H1 (cell line): ENCODE measurements around the gene UTRN. TPM values are rescaled to one million over a fixed set of nuclear protein-coding genes. Genes with fewer than 3 reads are reported as not detected.

ENCODE experiments used
- CTCF ChIA-PET: fragments of 300-600 bp; sonication (Branson Sonifier 250); formaldehyde crosslinking; loops from one replicate; lab custom pipeline; 2021; ENCODE audit not compliant: partially characterized antibody; lab: Charles Lee
- POLR2A ChIA-PET: fragments of 300-600 bp; sonication (Branson Sonifier 250); formaldehyde crosslinking; loops from one replicate; lab custom pipeline; 2021; ENCODE audit warnings: inconsistent platforms; ENCODE audit not compliant: partially characterized antibody; lab: Charles Lee
- DNase-seq, 2 experiments: peaks; one replicate each; pipeline versions ENCODE4 v3.0.0 to v3.0.0-alpha.2; 2010 to 2022; ENCODE audit warnings: low spot score in 2 of 2, low read depth in 1 of 2, mixed read lengths in 1 of 2
- FAIRE-seq: peaks from 2 replicates; lab custom pipeline; 2011; peaks lifted over from hg19 to GRCh38; lab: Jason Lieb, UNC
- H2AFZ ChIP-seq: 2 replicates; pipeline ENCODE4 v1.8.1; 2012; ENCODE audit warnings: low read length, inconsistent platforms
- H2AK5ac ChIP-seq: 2 replicates; pipeline ENCODE4 v1.6.1; 2013; ENCODE audit warnings: low read depth, low read length
- H2BK120ac ChIP-seq: replicated peaks from 2 replicates; pipeline ENCODE3; 2013; ENCODE audit warnings: low read depth, low read length, inconsistent platforms
- H2BK12ac ChIP-seq: 2 replicates; pipeline ENCODE4 v1.6.1; 2013; ENCODE audit warnings: low read depth, low read length
- H2BK15ac ChIP-seq: 2 replicates; pipeline ENCODE4 v1.6.1; 2013; ENCODE audit warnings: low read length
- H2BK20ac ChIP-seq: 2 replicates; pipeline ENCODE4 v1.6.1; 2013; ENCODE audit warnings: low read length
- H2BK5ac ChIP-seq: 2 replicates; pipeline ENCODE4 v1.6.1; 2013; ENCODE audit warnings: low read depth, low read length
- H3K14ac ChIP-seq: 2 replicates; pipeline ENCODE4 v1.6.1; 2013; ENCODE audit warnings: inconsistent platforms; ENCODE audit not compliant: insufficient read length
- H3K18ac ChIP-seq: 2 replicates; pipeline ENCODE4 v1.6.1; 2013; ENCODE audit warnings: low read length; ENCODE audit errors: extremely low read depth
- H3K23ac ChIP-seq: 2 replicates; pipeline ENCODE4 v1.6.1; 2013; ENCODE audit warnings: inconsistent platforms; ENCODE audit not compliant: insufficient read length
- H3K23me2 ChIP-seq: 2 replicates; pipeline ENCODE4 v1.6.1; 2013; ENCODE audit warnings: low read depth, low read length
- H3K27ac ChIP-seq: 2 replicates; pipeline ENCODE4 v1.6.1; 2011; ENCODE audit warnings: low read depth, low read length, inconsistent platforms
- H3K27me3 ChIP-seq, 4 experiments: replicated peaks in 1 of 4; 1 replicate in 1 of 4; 2 replicates in 3 of 4; pipeline versions ENCODE4 v1.6.1 to v1.8.1; 2011 to 2013; ENCODE audit warnings: low read length in 3 of 4, mild to moderate bottlenecking in 3 of 4, inconsistent platforms in 2 of 4, mixed read lengths in 2 of 4, moderate library complexity in 1 of 4; ENCODE audit not compliant: control insufficient read depth in 3 of 4, insufficient read depth in 3 of 4; ENCODE audit errors: extremely low read depth in 1 of 4
- H3K36me3 ChIP-seq, 4 experiments: 2 replicates each; pipeline versions ENCODE4 v1.6.1 to v1.8.1; 2011 to 2013; ENCODE audit warnings: mild to moderate bottlenecking in 4 of 4, low read length in 3 of 4, moderate library complexity in 2 of 4, control low read depth in 1 of 4, inconsistent platforms in 1 of 4; ENCODE audit not compliant: insufficient read depth in 4 of 4, control insufficient read depth in 2 of 4
- H3K4ac ChIP-seq: replicated peaks from 2 replicates; pipeline ENCODE3; 2013; ENCODE audit warnings: low read length, low read depth, mixed read lengths, inconsistent platforms; ENCODE audit not compliant: insufficient read length
- H3K4me1 ChIP-seq, 4 experiments: replicated peaks in 1 of 4; 1 replicate in 1 of 4; 2 replicates in 3 of 4; pipeline versions ENCODE4 v1.6.1 to v1.8.1; 2011 to 2013; ENCODE audit warnings: low read length in 3 of 4, inconsistent platforms in 2 of 4, mixed read lengths in 1 of 4; ENCODE audit not compliant: insufficient read depth in 4 of 4, control insufficient read depth in 3 of 4
- H3K4me2 ChIP-seq, 2 experiments: 2 replicates each; pipeline versions ENCODE4 v1.6.1 to v1.8.1; 2011 to 2013; ENCODE audit warnings: low read depth in 2 of 2, low read length in 2 of 2, control low read depth in 1 of 2, inconsistent platforms in 1 of 2, mild to moderate bottlenecking in 1 of 2; ENCODE audit not compliant: insufficient read depth in 1 of 2
- H3K4me3 ChIP-seq, 4 experiments: fragments of 200-600, 300-600 bp in 1 of 4; sonication (generic), shearing (Covaris generic), sonication (Bioruptor Twin) in 1 of 4; 2 replicates each; pipeline versions ENCODE4 v1.5.1 to v1.8.1; 2011 to 2016; ENCODE audit warnings: low read length in 4 of 4, low read depth in 3 of 4, control low read depth in 2 of 4, inconsistent platforms in 2 of 4, mild to moderate bottlenecking in 2 of 4, mixed read lengths in 1 of 4, moderate library complexity in 1 of 4; ENCODE audit not compliant: insufficient read depth in 2 of 4; ENCODE audit errors: extremely low read depth in 1 of 4
- H3K56ac ChIP-seq: replicated peaks from 2 replicates; pipeline ENCODE3; 2013; ENCODE audit warnings: low read depth, mild to moderate bottlenecking, mixed read lengths, low read length, inconsistent platforms; ENCODE audit not compliant: insufficient read length
- H3K79me1 ChIP-seq: 2 replicates; pipeline ENCODE4 v1.6.1; 2013; ENCODE audit warnings: low read depth, low read length, control low read depth
- H3K79me2 ChIP-seq, 2 experiments: 2 replicates each; pipeline versions ENCODE4 v1.6.1 to v1.8.1; 2012 to 2013; ENCODE audit warnings: low read length in 2 of 2, mild to moderate bottlenecking in 2 of 2, inconsistent platforms in 1 of 2; ENCODE audit not compliant: insufficient read depth in 2 of 2, control insufficient read depth in 1 of 2
- H3K9ac ChIP-seq, 4 experiments: replicated peaks in 1 of 4; 1 replicate in 1 of 4; 2 replicates in 3 of 4; pipeline versions ENCODE4 v1.6.1 to v1.8.1; 2011 to 2013; ENCODE audit warnings: low read depth in 3 of 4, low read length in 3 of 4, control low read depth in 2 of 4, mild to moderate bottlenecking in 2 of 4, moderate library complexity in 2 of 4, inconsistent platforms in 1 of 4; ENCODE audit errors: extremely low read depth in 1 of 4
- H3K9me3 ChIP-seq, 2 experiments: 2 replicates each; pipeline versions ENCODE4 v1.6.1 to v1.8.1; 2012 to 2013; ENCODE audit warnings: mild to moderate bottlenecking in 2 of 2, moderate library complexity in 2 of 2, control low read depth in 1 of 2, inconsistent platforms in 1 of 2, low read depth in 1 of 2, low read length in 1 of 2, mixed read lengths in 1 of 2; ENCODE audit not compliant: insufficient read depth in 2 of 2
- H4K20me1 ChIP-seq, 2 experiments: replicated peaks in 1 of 2; 2 replicates each; pipeline versions ENCODE3 to v1.8.1; 2011 to 2013; ENCODE audit warnings: inconsistent platforms in 2 of 2, low read length in 2 of 2, mild to moderate bottlenecking in 1 of 2; ENCODE audit not compliant: insufficient read depth in 2 of 2, control insufficient read depth in 1 of 2
- H4K5ac ChIP-seq: 2 replicates; pipeline ENCODE4 v1.6.1; 2013; ENCODE audit warnings: low read length, low read depth, mixed read lengths, inconsistent platforms; ENCODE audit not compliant: insufficient read length
- H4K8ac ChIP-seq: 2 replicates; pipeline ENCODE4 v1.8.0; 2013; ENCODE audit warnings: mild to moderate bottlenecking, moderate library complexity, low read length, inconsistent platforms; ENCODE audit not compliant: insufficient read depth; ENCODE audit errors: extremely low read depth
- H4K91ac ChIP-seq: replicated peaks from 2 replicates; pipeline ENCODE3; 2013; ENCODE audit warnings: low read length, mixed read lengths, inconsistent platforms; ENCODE audit not compliant: insufficient read length
- ATF3 ChIP-seq: IDR thresholded peaks from 2 replicates; pipeline ENCODE4 v1.6.1; 2011; ENCODE audit warnings: low read depth, mild to moderate bottlenecking, low read length; ENCODE audit not compliant: insufficient read depth
- WGBS, 2 experiments: shearing (Covaris generic) in 1 of 2; methylation state at CpG; one replicate each; pipeline versions ENCODE4 v1.1.6 to v1.1.7; 2013 to 2015; ENCODE audit warnings: low lambda C conversion rate in 2 of 2, mixed read lengths in 2 of 2, inconsistent platforms in 1 of 2, low coverage in 1 of 2, missing lambda C conversion rate in 1 of 2; ENCODE audit not compliant: insufficient replicate concordance in 2 of 2, insufficient coverage in 1 of 2, insufficient read length in 1 of 2; ENCODE audit errors: extremely low coverage in 1 of 2, missing lambda C conversion rate in 1 of 2; 5-methylcytosine and 5-hydroxymethylcytosine counted together
- polyA plus RNA-seq, 7 experiments: library from polyadenylated mRNA; depleted of rRNA in 3 of 7; stranded (reverse) in 5 of 7; unstranded in 2 of 7; fragments of >200 nt in 5 of 7; fragments of 200-250 nt in 2 of 7; gene quantifications; 1 replicate in 5 of 7; 2 replicates in 1 of 7; 4 replicates in 1 of 7; pipeline versions ENCODE4 v1.2.1 to v1.2.3, GENCODE V29; 2011 to 2013; ENCODE audit warnings: missing spikeins in 2 of 7, mixed read lengths in 2 of 7
- total RNA-seq: library from RNA; stranded (reverse); fragmentation: NEBNext Ultra II Directional; extraction: Animal tissue kit (Norgen Biotek cat#: 25700); gene quantifications from 2 replicates; pipeline ENCODE4 v1.2.1, GENCODE V29; 2021

Gene UTRN
- total and polyA plus RNA-seq, 2 of the 8 experiments (the other 6 are each of a cell fraction or from before 2014, with no cell fraction given): 25.0 to 112 TPM

GRCh38 chr6:144314562-144314961, 29.4 kb downstream of the UTRN start:
- H3K23me2 ChIP-seq: no peaks in the 10 kb centered on the region
- no peak overlapping the region for H2BK12ac ChIP-seq
- H2BK15ac ChIP-seq: no peak overlapping the region
- no peak for TF ChIP-seq ATF3
- TF ChIP-seq, all 59 proteins: peak for 0
- Histone ChIP-seq H3K18ac (no peak overlapping the region), H2BK120ac (no peak overlapping the region), H3K4ac (no peak overlapping the region), H3K9ac (no peak overlapping the region), H3K4me1 (peaks cover 0 to 3% (median 0%) of the 10 kb centered on the region in 4 experiments; a peak in 1 of 7 replicates), H3K27me3 (no peaks in the 10 kb centered on the region), H4K8ac (no peak overlapping the region), H2AK5ac (no peak overlapping the region), H3K4me3 (no peak overlapping the region), H3K56ac (no peak overlapping the region), H4K5ac (no peak overlapping the region), H2BK20ac (no peak overlapping the region), H3K4me2 (no peak overlapping the region), H4K20me1 (peaks cover 0 to 3% of the 10 kb centered on the region in 2 experiments), H3K9me3 (no peaks in the 10 kb centered on the region), H3K36me3 (no peaks in the 10 kb centered on the region), H3K27ac (no peak overlapping the region), H3K23ac (no peak overlapping the region), H2BK5ac (no peak overlapping the region), H4K91ac (no peak overlapping the region), H3K14ac (no peak overlapping the region), H3K79me1 (no peaks in the 10 kb centered on the region; the same call in 1 of the 2 replicates), H2AFZ (no peak overlapping the region), H3K79me2 (peaks cover 0 to 12% of the 10 kb centered on the region in 2 experiments; a peak in 2 of 4 replicates)
- ChIA-PET CTCF (interaction anchor here (0.7 to 1.4 kb wide), 6 partner anchors 9 to 29 kb away, joined by 3 to 4 read pairs (median 3); no protein-coding TSS in a partner anchor), POLR2A (interaction anchor here (0.9 to 2.5 kb wide), 5 partner anchors 9 to 28 kb away, joined by 4 to 8 read pairs (median 6); no protein-coding TSS in a partner anchor)
- WGBS, 2 experiments: 85% methylated on average over 1 of the region's 1 CpG; no CpG with 5 or more reads in 1 of the 2 experiments
- DNase-seq (no peak), FAIRE-seq (no peak)
